IPS DF 19.7 (cell line): Measurements from ENCODE around the gene NSUN6.

ENCODE experiments used
- DNase-seq: peaks from one replicate; pipeline ENCODE4 v3.0.0-alpha.2; 2013; ENCODE audit warnings: low read depth, low spot score

The NSUN6 gene

DNA sequence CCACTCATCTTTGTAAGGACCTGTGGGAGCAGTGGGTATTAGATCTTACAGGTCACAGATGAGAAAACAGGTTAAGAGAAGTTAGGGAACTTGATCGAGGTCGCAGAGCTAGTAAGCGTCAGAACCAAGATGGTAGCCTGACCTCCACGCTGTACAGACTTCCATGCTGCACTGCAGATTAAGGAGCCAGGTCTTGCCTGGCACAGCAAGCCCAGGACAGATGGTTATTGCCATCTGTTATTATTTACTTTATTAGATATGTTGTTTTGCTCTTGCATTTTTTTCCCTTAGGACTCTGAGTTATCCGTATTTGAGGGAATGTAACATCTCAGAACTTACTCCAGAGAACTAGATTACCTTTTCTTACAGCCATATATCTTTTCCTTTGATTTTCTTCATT, 147.2 kb downstream of the NSUN6 start:
- no peak for DNase-seq

DNA sequence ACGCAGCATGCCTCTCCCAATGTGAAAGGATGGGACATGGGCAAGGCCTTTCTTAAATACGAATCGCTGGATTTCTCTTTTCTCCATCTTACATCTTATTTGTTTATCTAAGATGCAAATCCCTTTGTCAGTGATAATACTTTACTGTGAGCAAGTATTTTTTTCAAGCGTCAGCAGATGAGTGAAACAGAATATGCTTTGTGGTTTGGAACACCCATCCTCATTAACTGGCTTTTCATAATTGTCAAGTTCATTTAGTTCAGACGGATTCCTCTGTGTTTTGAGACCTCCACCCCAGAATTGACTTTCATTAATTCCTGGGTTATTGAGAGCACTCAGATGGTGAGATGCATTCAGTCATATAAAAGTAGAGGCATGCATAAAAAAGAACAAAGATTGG, 149.8 kb downstream of the NSUN6 start:
- no peak for DNase-seq

DNA sequence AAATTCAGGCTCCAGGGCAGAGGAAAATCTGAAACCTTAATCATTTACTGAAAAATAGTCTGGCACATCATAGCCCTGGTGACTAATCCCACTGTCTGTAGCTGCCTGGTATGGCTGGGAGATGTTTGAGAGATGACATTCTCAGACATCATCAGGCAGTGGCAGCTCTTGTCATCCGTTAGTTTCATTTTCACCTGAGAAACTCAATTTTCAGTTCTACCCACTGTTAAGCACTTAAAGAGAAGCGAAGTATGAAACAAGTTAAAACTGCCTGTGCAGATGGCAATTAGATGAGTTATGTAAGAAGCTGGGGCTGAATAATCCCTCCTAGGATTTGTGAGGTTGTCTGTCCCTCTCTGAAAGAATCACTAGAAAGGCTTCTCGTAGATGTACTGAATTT, 150.2 kb downstream of the NSUN6 start:
- no peak for DNase-seq

DNA sequence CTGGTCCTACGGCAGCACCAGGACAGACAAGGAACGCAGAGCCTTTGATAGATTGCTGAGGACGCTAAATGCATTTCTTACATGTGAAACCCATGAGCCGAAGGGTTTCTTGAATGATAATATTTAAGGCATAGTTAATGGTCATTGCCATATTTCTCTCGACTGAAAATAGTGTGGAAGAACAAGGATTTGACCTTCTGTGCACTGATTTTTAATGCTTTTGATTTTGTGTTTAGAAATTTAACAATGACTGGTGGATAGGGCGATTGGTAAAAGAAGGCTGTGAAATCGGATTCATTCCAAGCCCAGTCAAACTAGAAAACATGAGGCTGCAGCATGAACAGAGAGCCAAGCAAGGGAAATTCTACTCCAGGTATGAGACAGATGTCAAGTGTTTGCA, 150.8 kb downstream of the NSUN6 start:
- DNase-seq: no peak

GRCh38 chr10:18498998-18499397, 152.4 kb downstream of the NSUN6 start:
- DNase-seq: no peak

GRCh38 chr10:18497806-18498369, 153.5 kb downstream of the NSUN6 start:
- DNase-seq: no peak
